ENCODE data around the gene FUCA1. TPM values are rescaled to one million over a fixed set of nuclear protein-coding genes. Genes with fewer than 3 reads are reported as not detected.

Gene FUCA1
- total RNA-seq (10 to 100 TPM; 16.8 to 22.1 (median 19.4) TPM), polyA plus RNA-seq (15.5 TPM)
- long read RNA-seq, donor 1, transcript FUCA1-201 (8 exons, 2,047 nt): major isoform, 67 of 73 reads
- long read RNA-seq, donor 1, partial matches to known transcripts: 3 of 73 reads
- long read RNA-seq, donor 1, other reads (novel, unspliced or antisense): 3 of 73 reads
- long read RNA-seq, donor 2, transcript FUCA1-201 (8 exons, 2,047 nt): major isoform, 23 of 25 reads
- long read RNA-seq, donor 2, partial matches to known transcripts: 1 of 25 reads
- long read RNA-seq, donor 2, other reads (novel, unspliced or antisense): 1 of 25 reads
- long read RNA-seq, donor 3, transcript FUCA1-201 (8 exons, 2,047 nt): major isoform, 157 of 163 reads
- long read RNA-seq, donor 3, partial matches to known transcripts: 1 of 163 reads
- long read RNA-seq, donor 3, other reads (novel, unspliced or antisense): 5 of 163 reads
- long read RNA-seq, donor 4, transcript FUCA1-201 (8 exons, 2,047 nt): major isoform, 24 of 27 reads
- long read RNA-seq, donor 4, partial matches to known transcripts: 0 of 27 reads
- long read RNA-seq, donor 4, other reads (novel, unspliced or antisense): 3 of 27 reads

- Histone ChIP-seq H3K9me3 (ENCODE audit: control insufficient read depth, low read length) (no peaks in the 10 kb centered on the region), H3K27me3 (ENCODE audit: control insufficient read depth, insufficient read depth) (no peaks in the 10 kb centered on the region), H3K4me3 (ENCODE audit: low read length) (peak within 1 kb of the TSS; percentile 61), H3K27ac (ENCODE audit: low read length) (peak within 1 kb of the TSS; percentile 46), H3K4me1 (ENCODE audit: control insufficient read depth, insufficient read depth, low read length) (peaks cover 2% of the 10 kb centered on the region)
- intact Hi-C loops (cut with DNase I): loop anchor here in 1 of 4 donors (5.0 to 10.0 kb wide), 2 partner anchors 41 to 63 kb away; partner anchors contain the start of genes GALE and HMGCL
- DNase-seq (peak; percentile 91 to 97 (median 97)), ATAC-seq (peak; percentile 98 to 99)
- WGBS: under 1% methylated on average over 71 of the region's 71 CpGs
These were observed at the start of gene FUCA1 for GRCh38 chr1:23867895-23868556. Gene FUCA1 (minus strand): TSS chr1:23868290. CDS start chr1:23868286, 4 bp downstream.

GRCh38 chr1:23916209-23917131 is 48.4 kb upstream of the FUCA1 start:
- H3K4me3 ChIP-seq (ENCODE audit: low read length): no peak overlapping the region
- ATAC-seq (peak; percentile 82 to 86), DNase-seq (peak; percentile 57 to 79 (median 72))
- H3K9me3 ChIP-seq (ENCODE audit: control insufficient read depth, low read length): no peaks in the 10 kb centered on the region
- intact Hi-C loops (cut with DNase I): loop anchor here in 2 of 4 donors (10.0 kb wide), 1 partner anchor 142 kb away; the partner anchor contains the start of gene PITHD1 (in 2 of the 2)
- 42% methylated on average over 12 of the region's 12 CpGs for WGBS
- no peak overlapping the region for H3K27ac ChIP-seq (ENCODE audit: low read length)
- no peaks in the 10 kb centered on the region for H3K27me3 ChIP-seq (ENCODE audit: control insufficient read depth, insufficient read depth)
- no peaks in the 10 kb centered on the region for H3K4me1 ChIP-seq (ENCODE audit: control insufficient read depth, insufficient read depth, low read length)

DNA sequence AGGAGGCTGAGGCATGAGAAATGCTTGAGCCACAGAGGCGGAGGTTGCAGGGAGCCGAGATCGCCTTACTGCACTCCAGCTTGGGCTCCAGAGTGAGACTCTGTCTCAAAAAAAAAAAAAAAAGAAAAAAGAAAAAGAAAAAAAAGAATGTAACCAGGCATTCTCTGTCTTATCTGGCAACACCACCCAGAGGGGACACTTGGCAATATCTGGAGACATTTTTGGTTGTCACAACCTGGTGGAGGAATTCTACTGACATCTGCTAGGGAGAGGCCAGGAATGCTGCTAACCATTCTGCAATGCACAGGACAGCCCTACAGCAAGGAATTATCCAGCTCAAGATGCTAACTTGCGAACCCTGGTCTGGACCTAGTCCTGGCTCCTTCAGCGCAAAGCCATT is 47.4 kb upstream of the FUCA1 start:
- no peaks in the 10 kb centered on the region for H3K9me3 ChIP-seq (ENCODE audit: control insufficient read depth, low read length)
- DNase-seq (no peak), ATAC-seq (no peak)
- intact Hi-C loops (cut with DNase I): loop anchor here in 2 of 4 donors (10.0 kb wide), 1 partner anchor 141 kb away; the partner anchor contains the start of gene PITHD1 (in 2 of the 2)
- H3K27me3 ChIP-seq (ENCODE audit: control insufficient read depth, insufficient read depth): no peaks in the 10 kb centered on the region
- H3K4me3 ChIP-seq (ENCODE audit: low read length): no peak overlapping the region
- WGBS: 93% methylated on average over 5 of the region's 5 CpGs
- H3K27ac ChIP-seq (ENCODE audit: low read length): no peak overlapping the region
- H3K4me1 ChIP-seq (ENCODE audit: control insufficient read depth, insufficient read depth, low read length): no peaks in the 10 kb centered on the region

DNA sequence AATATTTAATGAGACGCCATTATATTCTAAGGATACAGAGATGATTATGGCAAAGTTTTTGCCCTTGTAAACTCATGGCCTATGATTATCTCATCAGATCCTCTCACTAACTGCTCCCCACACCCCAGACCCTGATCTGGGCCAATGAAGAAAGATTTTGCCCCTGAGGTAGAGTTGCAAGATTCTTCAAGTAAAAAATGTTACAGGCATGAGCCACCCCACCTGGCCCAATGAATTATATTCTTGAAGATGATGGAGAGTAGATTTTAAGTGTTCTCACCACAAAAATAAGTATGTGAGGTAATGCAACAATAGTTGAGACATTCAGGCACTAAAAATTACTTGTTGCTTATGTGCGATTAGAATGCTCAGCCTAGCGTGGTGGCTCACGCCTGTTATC is 46.8 kb upstream of the FUCA1 start:
- DNase-seq (no peak), ATAC-seq (no peak)
- no peak overlapping the region for H3K27ac ChIP-seq (ENCODE audit: low read length)
- intact Hi-C loops (cut with DNase I): loop anchor here in 2 of 4 donors (10.0 kb wide), 1 partner anchor 140 kb away; the partner anchor contains the start of gene PITHD1 (in 2 of the 2)
- H3K4me3 ChIP-seq (ENCODE audit: low read length): no peak overlapping the region
- no peaks in the 10 kb centered on the region for H3K27me3 ChIP-seq (ENCODE audit: control insufficient read depth, insufficient read depth)
- H3K9me3 ChIP-seq (ENCODE audit: control insufficient read depth, low read length): no peaks in the 10 kb centered on the region
- H3K4me1 ChIP-seq (ENCODE audit: control insufficient read depth, insufficient read depth, low read length): no peaks in the 10 kb centered on the region
- 94% methylated on average over 4 of the region's 4 CpGs for WGBS

DNA sequence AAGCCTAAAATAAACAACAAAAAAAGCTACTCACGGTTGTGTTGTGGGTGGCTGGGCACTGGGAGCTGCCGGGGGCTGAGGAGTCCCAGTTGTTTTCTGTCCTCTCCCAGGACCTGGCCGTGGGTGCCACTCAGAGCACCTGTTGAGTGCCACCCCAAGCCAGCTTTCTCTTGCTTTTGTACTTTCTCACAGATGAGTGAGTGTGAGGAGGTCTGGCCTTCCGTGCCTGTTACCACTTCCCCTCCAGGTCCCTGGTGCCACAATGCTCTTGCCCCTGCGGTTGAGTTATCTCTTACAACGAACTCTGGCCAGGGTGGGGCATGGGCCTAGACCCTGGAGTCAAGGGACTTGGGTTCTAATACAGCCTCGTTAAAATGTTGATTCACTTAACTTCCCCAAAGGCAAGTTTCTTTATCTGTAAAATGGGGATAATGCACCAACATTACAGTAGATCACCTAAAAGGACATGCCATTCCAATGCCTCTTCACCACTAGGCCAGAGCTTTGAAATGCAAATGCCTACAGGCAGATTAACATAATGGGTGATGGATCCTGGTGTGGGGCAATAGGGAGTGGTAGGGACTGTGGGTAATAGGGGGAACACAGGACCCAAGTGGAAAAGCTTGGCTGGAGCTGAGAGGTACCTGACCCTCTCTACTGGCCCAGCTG is 45.3 kb upstream of the FUCA1 start, which contains the start of gene CNR2:
CNR2 (minus strand) TSS at position 151 of the 669 bp plus-strand sequence. CDS start 37,745 bp downstream, outside the sequence.
- no peaks in the 10 kb centered on the region for H3K27me3 ChIP-seq (ENCODE audit: control insufficient read depth, insufficient read depth)
- no peak for DNase-seq
- H3K4me3 ChIP-seq (ENCODE audit: low read length): no peak within 1 kb of the TSS
- H3K27ac ChIP-seq (ENCODE audit: low read length): no peak within 1 kb of the TSS
- no peaks in the 10 kb centered on the region for H3K4me1 ChIP-seq (ENCODE audit: control insufficient read depth, insufficient read depth, low read length)
- intact Hi-C loops (cut with DNase I): loop anchor here in 2 of 4 donors (10.0 kb wide), 1 partner anchor 139 kb away; the partner anchor contains the start of gene PITHD1 (in 2 of the 2)
- 65% methylated on average over 7 of the region's 7 CpGs for WGBS
- no peaks in the 10 kb centered on the region for H3K9me3 ChIP-seq (ENCODE audit: control insufficient read depth, low read length)
- ATAC-seq: no peak

GRCh38 chr1:23911921-23912320 is 43.8 kb upstream of the FUCA1 start:
- no peaks in the 10 kb centered on the region for H3K27me3 ChIP-seq (ENCODE audit: control insufficient read depth, insufficient read depth)
- 81% methylated on average over 8 of the region's 8 CpGs for WGBS
- DNase-seq (no peak), ATAC-seq (no peak)
- no peak overlapping the region for H3K27ac ChIP-seq (ENCODE audit: low read length)
- intact Hi-C loops (cut with DNase I): loop anchor here in 2 of 4 donors (10.0 kb wide), 1 partner anchor 137 kb away; the partner anchor contains the start of gene PITHD1 (in 2 of the 2)
- H3K4me3 ChIP-seq (ENCODE audit: low read length): no peak overlapping the region
- no peaks in the 10 kb centered on the region for H3K9me3 ChIP-seq (ENCODE audit: control insufficient read depth, low read length)
- H3K4me1 ChIP-seq (ENCODE audit: control insufficient read depth, insufficient read depth, low read length): no peaks in the 10 kb centered on the region

GRCh38 chr1:23910553-23911246 is 42.6 kb upstream of the FUCA1 start:
- H3K4me3 ChIP-seq (ENCODE audit: low read length): no peak overlapping the region
- ATAC-seq: no peak
- 72% methylated on average over 11 of the region's 11 CpGs for WGBS
- no peaks in the 10 kb centered on the region for H3K27me3 ChIP-seq (ENCODE audit: control insufficient read depth, insufficient read depth)
- intact Hi-C loops (cut with DNase I): loop anchor here in 2 of 4 donors (10.0 kb wide), 1 partner anchor 136 kb away; the partner anchor contains the start of gene PITHD1 (in 2 of the 2)
- no peaks in the 10 kb centered on the region for H3K4me1 ChIP-seq (ENCODE audit: control insufficient read depth, insufficient read depth, low read length)
- no peak overlapping the region for H3K27ac ChIP-seq (ENCODE audit: low read length)
- DNase-seq: no peak
- no peaks in the 10 kb centered on the region for H3K9me3 ChIP-seq (ENCODE audit: control insufficient read depth, low read length)

- ATAC-seq (no peak), DNase-seq (no peak)
- intact Hi-C loops (cut with DNase I): loop anchor here in 2 of 4 donors (10.0 kb wide), 1 partner anchor 135 kb away; the partner anchor contains the start of gene PITHD1 (in 2 of the 2)
- WGBS: 92% methylated on average over 8 of the region's 8 CpGs
- H3K4me3 ChIP-seq (ENCODE audit: low read length): no peak overlapping the region
- H3K27ac ChIP-seq (ENCODE audit: low read length): no peak overlapping the region
- no peaks in the 10 kb centered on the region for H3K27me3 ChIP-seq (ENCODE audit: control insufficient read depth, insufficient read depth)
- no peaks in the 10 kb centered on the region for H3K9me3 ChIP-seq (ENCODE audit: control insufficient read depth, low read length)
- H3K4me1 ChIP-seq (ENCODE audit: control insufficient read depth, insufficient read depth, low read length): no peaks in the 10 kb centered on the region
These were observed 42.1 kb upstream of the FUCA1 start for GRCh38 chr1:23910144-23910543.

DNA sequence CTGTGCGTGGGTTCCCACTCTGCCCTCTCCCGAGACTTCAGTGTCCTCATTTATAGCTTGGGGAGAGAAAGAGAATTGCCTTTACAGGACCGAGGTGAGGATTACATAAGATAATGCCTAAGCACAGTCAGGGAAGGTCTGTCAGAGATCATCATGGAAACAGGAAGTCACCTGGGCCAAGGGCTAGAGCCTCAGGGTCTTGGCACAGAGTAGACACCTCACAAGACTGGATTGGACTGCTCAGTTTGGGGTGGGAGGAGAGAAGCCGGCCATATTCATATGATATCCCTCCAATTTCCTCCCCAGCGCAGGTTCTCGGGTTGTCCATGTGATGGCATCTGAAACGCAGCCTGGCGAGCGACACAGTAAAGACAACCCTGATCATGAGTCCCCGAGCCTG is 41.3 kb upstream of the FUCA1 start:
- Histone ChIP-seq H3K27me3 (ENCODE audit: control insufficient read depth, insufficient read depth) (no peaks in the 10 kb centered on the region), H3K27ac (ENCODE audit: low read length) (no peak overlapping the region), H3K4me1 (ENCODE audit: control insufficient read depth, insufficient read depth, low read length) (no peaks in the 10 kb centered on the region), H3K9me3 (ENCODE audit: control insufficient read depth, low read length) (no peaks in the 10 kb centered on the region), H3K4me3 (ENCODE audit: low read length) (no peak overlapping the region)
- DNase-seq (no peak), ATAC-seq (no peak)
- WGBS: 70% methylated on average over 10 of the region's 10 CpGs
- intact Hi-C loops (cut with DNase I): no loop called here

Measured in right cardiac atrium (tissue), 5 donors.